Measurements from ENCODE around the gene LGALS9.
"Not testable (repeated sequence)": the region's sequence is repeated elsewhere in the genome, so short reads cannot be mapped to it uniquely, and the experiment has no call there.

DNA sequence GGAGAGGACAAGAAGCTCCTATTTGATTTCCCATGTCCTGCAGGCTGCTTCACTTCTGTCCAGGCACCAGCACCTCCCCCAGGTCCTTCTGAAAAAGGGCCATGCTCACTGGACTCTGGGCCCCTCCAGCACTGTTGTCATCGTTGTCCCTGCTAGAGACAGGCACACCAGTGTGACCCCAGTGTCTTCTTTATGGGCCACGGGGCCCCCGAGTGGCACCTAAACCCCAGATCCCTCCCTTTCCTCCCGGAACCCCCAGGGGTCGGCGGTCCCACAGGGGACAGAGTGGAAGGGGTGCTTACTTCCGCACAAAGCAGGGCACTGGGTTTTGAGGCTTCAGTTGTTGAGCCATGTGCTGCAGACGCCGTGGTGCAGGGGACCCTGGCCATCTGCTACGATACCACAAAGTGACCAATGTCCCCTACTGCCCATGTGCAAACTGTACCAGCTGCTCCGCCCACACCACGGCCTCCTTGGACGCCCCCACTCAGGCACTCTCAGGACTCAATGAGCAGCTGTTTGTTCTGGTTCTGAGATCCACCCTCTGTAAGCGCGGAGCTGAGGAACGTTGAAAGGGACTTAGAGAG is 24.6 kb downstream of the LGALS9 start:
- TF ChIP-seq DNMT1 (IDR thresholded peaks at IDR 0.05); BHLHE40 (IDR thresholded peaks at IDR 0.05; ENCODE audit: low read length); SIN3A (IDR thresholded peaks at IDR 0.05; ENCODE audit: borderline replicate concordance in 2 of 2, control insufficient read depth in 1 of 2, low read depth in 2 of 2, low read length in 2 of 2); TAF1 (IDR thresholded peaks at IDR 0.05; ENCODE audit: control insufficient read depth, extremely low read depth, insufficient read depth, low read length, severe bottlenecking); ZBTB1 (CRISPR knock-in tag; IDR thresholded peaks at IDR 0.05; ENCODE audit: borderline replicate concordance, low read depth); MYBL2 (IDR thresholded peaks at IDR 0.05; ENCODE audit: low read depth); MYBL2 (CRISPR knock-in tag; IDR thresholded peaks at IDR 0.05; ENCODE audit: borderline replicate concordance): not testable (repeated sequence)
- TF ChIP-seq, protein P1, sequence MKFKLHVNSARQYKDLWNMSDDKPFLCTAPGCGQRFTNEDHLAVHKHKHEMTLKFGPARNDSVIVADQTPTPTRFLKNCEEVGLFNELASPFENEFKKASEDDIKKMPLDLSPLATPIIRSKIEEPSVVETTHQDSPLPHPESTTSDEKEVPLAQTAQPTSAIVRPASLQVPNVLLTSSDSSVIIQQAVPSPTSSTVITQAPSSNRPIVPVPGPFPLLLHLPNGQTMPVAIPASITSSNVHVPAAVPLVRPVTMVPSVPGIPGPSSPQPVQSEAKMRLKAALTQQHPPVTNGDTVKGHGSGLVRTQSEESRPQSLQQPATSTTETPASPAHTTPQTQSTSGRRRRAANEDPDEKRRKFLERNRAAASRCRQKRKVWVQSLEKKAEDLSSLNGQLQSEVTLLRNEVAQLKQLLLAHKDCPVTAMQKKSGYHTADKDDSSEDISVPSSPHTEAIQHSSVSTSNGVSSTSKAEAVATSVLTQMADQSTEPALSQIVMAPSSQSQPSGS (CRISPR knock-in tag; IDR thresholded peaks at IDR 0.05) = not testable (repeated sequence)
- TF ChIP-seq, protein P2, sequence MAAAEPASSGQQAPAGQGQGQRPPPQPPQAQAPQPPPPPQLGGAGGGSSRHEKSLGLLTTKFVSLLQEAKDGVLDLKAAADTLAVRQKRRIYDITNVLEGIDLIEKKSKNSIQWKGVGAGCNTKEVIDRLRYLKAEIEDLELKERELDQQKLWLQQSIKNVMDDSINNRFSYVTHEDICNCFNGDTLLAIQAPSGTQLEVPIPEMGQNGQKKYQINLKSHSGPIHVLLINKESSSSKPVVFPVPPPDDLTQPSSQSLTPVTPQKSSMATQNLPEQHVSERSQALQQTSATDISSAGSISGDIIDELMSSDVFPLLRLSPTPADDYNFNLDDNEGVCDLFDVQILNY (CRISPR knock-in tag; IDR thresholded peaks at IDR 0.05) = not testable (repeated sequence)
